NCI-H2107 treated with DMSO at 0.1 percent for 48 hours (cell line): ENCODE measurements around the gene TUBG1.

Experiments used
- DNase-seq: peaks from one replicate; lab custom pipeline; 2025; ENCODE audit not compliant: unreplicated experiment; lab: John Stamatoyannopoulos, UW

The TUBG1 gene

GRCh38 chr17:42609182-42609813 is at the start of gene TUBG1, which contains the start of gene RETREG3:
Gene TUBG1 (plus strand): TSS chr17:42609683. CDS start chr17:42609738, 55 bp downstream.
Gene RETREG3 (minus strand): TSS chr17:42609374. CDS start chr17:42609324, 50 bp downstream.
- DNase-seq: peak; percentile 96

GRCh38 chr17:42560246-42560645 is 49.2 kb upstream of the TUBG1 start:
- DNase-seq: no peak

- peak; percentile 90 for DNase-seq
Observed at GRCh38 chr17:42561897-42562387, 47.5 kb upstream of the TUBG1 start, which contains the start of gene COASY. Gene COASY (plus strand): TSS chr17:42562148. CDS start chr17:42562623, 475 bp downstream.

GRCh38 chr17:42562388-42563142 is 46.9 kb upstream of the TUBG1 start:
- DNase-seq: no peak

- no peak for DNase-seq
Observed at GRCh38 chr17:42563143-42563509, 46.4 kb upstream of the TUBG1 start.

- DNase-seq: no peak
Observed at GRCh38 chr17:42563543-42563942, 45.9 kb upstream of the TUBG1 start.

GRCh38 chr17:42563950-42564349 is 45.5 kb upstream of the TUBG1 start:
- no peak for DNase-seq

- no peak for DNase-seq
Observed at GRCh38 chr17:42564815-42565522, 44.5 kb upstream of the TUBG1 start.

GRCh38 chr17:42565523-42566214 is 43.8 kb upstream of the TUBG1 start:
- no peak for DNase-seq

GRCh38 chr17:42566215-42566882 is 43.1 kb upstream of the TUBG1 start:
- no peak for DNase-seq

GRCh38 chr17:42566883-42567573 is 42.5 kb upstream of the TUBG1 start, which contains the start of gene MLX:
Gene MLX (plus strand): TSS chr17:42567100. CDS start chr17:42567125, 25 bp downstream.
- DNase-seq: peak; percentile 90

- no peak for DNase-seq
Observed at GRCh38 chr17:42568341-42569111, 41.0 kb upstream of the TUBG1 start.

GRCh38 chr17:42571435-42572225 is 37.9 kb upstream of the TUBG1 start:
- no peak for DNase-seq

GRCh38 chr17:42573095-42573494 is 36.4 kb upstream of the TUBG1 start:
- no peak for DNase-seq

GRCh38 chr17:42574463-42574862 is 35.0 kb upstream of the TUBG1 start:
- no peak for DNase-seq

- DNase-seq: no peak
Observed at GRCh38 chr17:42577140-42577531, 32.3 kb upstream of the TUBG1 start.

GRCh38 chr17:42577532-42578281 is 31.8 kb upstream of the TUBG1 start, which contains the start of gene PSMC3IP:
Gene PSMC3IP (minus strand): TSS chr17:42577729. CDS start chr17:42577686, 43 bp downstream.
- DNase-seq: peak; percentile 88
